ENCODE measurements around the gene CAPG. TPM values are rescaled to one million over a fixed set of nuclear protein-coding genes. Genes with fewer than 3 reads are reported as not detected.

The CAPG gene
- total RNA-seq, 1 donor from 2014 or later, result 3.5 TPM

- no peak for TF ChIP-seq CTCF (IDR thresholded peaks at IDR 0.05; ENCODE audit: borderline replicate concordance)
- H3K4me1 ChIP-seq, result no peaks in the 10 kb centered on the region
- H3K27me3 ChIP-seq (ENCODE audit: low read depth), result no peaks in the 10 kb centered on the region
- no peak for DNase-seq
- intact Hi-C loops (cut with micrococcal nuclease), result no loop called here
- H3K27ac ChIP-seq (replicated peaks), result no peak overlapping the region
- peaks cover 82% of the 10 kb centered on the region for H3K36me3 ChIP-seq
- H3K4me3 ChIP-seq, result no peak overlapping the region
- H3K9me3 ChIP-seq (replicated peaks), result peaks cover 11% of the 10 kb centered on the region
These were observed 33.1 kb downstream of the CAPG start for GRCh38 chr2:85377083-85377482.

GRCh38 chr2:85376291-85377065 is 33.7 kb downstream of the CAPG start:
- DNase-seq, result no peak
- Histone ChIP-seq H3K27me3 (ENCODE audit: low read depth) (no peaks in the 10 kb centered on the region), H3K27ac (replicated peaks) (no peak overlapping the region), H3K4me1 (no peaks in the 10 kb centered on the region), H3K36me3 (peaks cover 82% of the 10 kb centered on the region), H3K9me3 (replicated peaks) (peaks cover 11% of the 10 kb centered on the region), H3K4me3 (no peak overlapping the region)
- TF ChIP-seq CTCF (IDR thresholded peaks at IDR 0.05; ENCODE audit: borderline replicate concordance), result no peak
- intact Hi-C loops (cut with micrococcal nuclease), result no loop called here

- Histone ChIP-seq H3K4me1 (no peaks in the 10 kb centered on the region), H3K4me3 (no peak overlapping the region), H3K9me3 (replicated peaks) (peaks cover 11% of the 10 kb centered on the region), H3K27me3 (ENCODE audit: low read depth) (no peaks in the 10 kb centered on the region), H3K27ac (replicated peaks) (no peak overlapping the region), H3K36me3 (peaks cover 62% of the 10 kb centered on the region)
- intact Hi-C loops (cut with micrococcal nuclease), result no loop called here
- no peak for TF ChIP-seq CTCF (IDR thresholded peaks at IDR 0.05; ENCODE audit: borderline replicate concordance)
- DNase-seq, result no peak
These were observed 39.1 kb downstream of the CAPG start for GRCh38 chr2:85371045-85371444.

- no peak for DNase-seq
- Histone ChIP-seq H3K27me3 (ENCODE audit: low read depth) (no peaks in the 10 kb centered on the region), H3K9me3 (replicated peaks) (peaks cover 11% of the 10 kb centered on the region), H3K4me3 (no peak overlapping the region), H3K4me1 (no peaks in the 10 kb centered on the region), H3K36me3 (peaks cover 60% of the 10 kb centered on the region), H3K27ac (replicated peaks) (no peak overlapping the region)
- no peak for TF ChIP-seq CTCF (IDR thresholded peaks at IDR 0.05; ENCODE audit: borderline replicate concordance)
- intact Hi-C loops (cut with micrococcal nuclease), result no loop called here
These were observed 40.7 kb downstream of the CAPG start for GRCh38 chr2:85369500-85369899.

- no peak for TF ChIP-seq CTCF (IDR thresholded peaks at IDR 0.05; ENCODE audit: borderline replicate concordance)
- intact Hi-C loops (cut with micrococcal nuclease), result no loop called here
- Histone ChIP-seq H3K27ac (replicated peaks) (no peak overlapping the region), H3K9me3 (replicated peaks) (peaks cover 7% of the 10 kb centered on the region), H3K36me3 (peaks cover 56% of the 10 kb centered on the region), H3K27me3 (ENCODE audit: low read depth) (no peaks in the 10 kb centered on the region), H3K4me3 (no peak overlapping the region), H3K4me1 (no peaks in the 10 kb centered on the region)
- DNase-seq, result no peak
These were observed 41.2 kb downstream of the CAPG start for GRCh38 chr2:85368921-85369320.

All from left ventricle myocardium inferior (tissue), 1 donor.